HepG2 (cell line): ENCODE results near the gene TAB3. TPM values are rescaled to one million over a fixed set of nuclear protein-coding genes. Genes with fewer than 3 reads are reported as not detected.

Experiments used
- AHR ChIP-seq: IDR thresholded peaks from 2 replicates; pipeline ENCODE4 v1.6.1; 2018; ENCODE audit warnings: missing genetic modification reagents, missing compliant biosample characterization
- AKAP8 ChIP-seq: sonication (generic); formaldehyde crosslinking; IDR thresholded peaks from 2 replicates; pipeline ENCODE4 v1.5.1; 2020; ENCODE audit warnings: mild to moderate bottlenecking, missing genetic modification reagents
- ARNT2 ChIP-seq: sonication (generic); formaldehyde crosslinking; IDR thresholded peaks from 2 replicates; pipeline ENCODE4 v1.8.0; 2022; ENCODE audit warnings: mild to moderate bottlenecking, low read depth, missing genetic modification reagents, moderate library complexity
- ELF3 ChIP-seq: IDR thresholded peaks from 2 replicates; pipeline ENCODE4 v1.6.1; 2016; ENCODE audit warnings: missing genetic modification reagents, missing compliant biosample characterization
- HHEX ChIP-seq: IDR thresholded peaks from 2 replicates; pipeline ENCODE4 v1.6.1; 2016; ENCODE audit warnings: control low read depth
- IKZF1 ChIP-seq: fragments of 450-650 bp; IDR thresholded peaks from 2 replicates; pipeline ENCODE4 v1.7.1; 2016
- PCBP2 ChIP-seq: fragments of 200-400 bp; formaldehyde crosslinking; optimal IDR thresholded peaks from 2 replicates; pipeline ENCODE3; 2018; ENCODE audit warnings: low read length, low read depth; ENCODE audit not compliant: poor library complexity, severe bottlenecking
- PRDM10 ChIP-seq: sonication (generic); formaldehyde crosslinking; IDR thresholded peaks from 2 replicates; pipeline ENCODE4 v1.4.0; 2020; ENCODE audit warnings: low read depth, missing genetic modification reagents
- RFX1 ChIP-seq: fragments of 450-650 bp; IDR thresholded peaks from 2 replicates; pipeline ENCODE4 v1.6.1; 2017
- RXRB ChIP-seq: IDR thresholded peaks from 2 replicates; pipeline ENCODE4 v1.6.1; 2016; ENCODE audit warnings: borderline replicate concordance, missing genetic modification reagents, missing compliant biosample characterization
- SIN3A ChIP-seq: IDR thresholded peaks from 2 replicates; pipeline ENCODE4 v1.6.1; 2011; ENCODE audit warnings: low read depth, mild to moderate bottlenecking, control low read depth, low read length, borderline replicate concordance
- SKI ChIP-seq: fragments of 450-650 bp; IDR thresholded peaks from one replicate; pipeline ENCODE4 v1.6.1; 2018; ENCODE audit warnings: mild to moderate bottlenecking; ENCODE audit not compliant: partially characterized antibody
- TBX3 ChIP-seq: fragments of 450-650 bp; IDR thresholded peaks from 2 replicates; pipeline ENCODE4 v1.6.1; 2017; ENCODE audit warnings: antibody characterized with exemption, mild to moderate bottlenecking, inconsistent platforms, borderline replicate concordance
- ZEB1 ChIP-seq: IDR thresholded peaks from 2 replicates; pipeline ENCODE4 v1.6.1; 2012; ENCODE audit warnings: mild to moderate bottlenecking, low read depth, inconsistent platforms; ENCODE audit not compliant: insufficient replicate concordance
- ZNF20 ChIP-seq: sonication (generic); formaldehyde crosslinking; IDR thresholded peaks from 2 replicates; pipeline ENCODE4 v1.4.0; 2020; ENCODE audit warnings: mild to moderate bottlenecking, moderate library complexity, missing genetic modification reagents
- ZNF879 ChIP-seq: sonication (generic); formaldehyde crosslinking; IDR thresholded peaks from 2 replicates; pipeline ENCODE4 v1.8.1; 2023; ENCODE audit warnings: missing genetic modification reagents
- polyA plus RNA-seq, 8 experiments: library from polyadenylated mRNA; depleted of rRNA in 3 of 8; stranded (reverse) in 7 of 8; unstranded in 1 of 8; fragments of >200 nt; fragmentation: Illumina TruSeq in 4 of 8; extraction: Trizol in 4 of 8; gene quantifications; 2 replicates each; pipeline versions ENCODE4 v1.2.1 to v1.2.3, GENCODE V29; 2011 to 2016; ENCODE audit warnings: low read depth in 4 of 8, missing spikeins in 1 of 8, mixed read lengths in 1 of 8; ENCODE audit not compliant: insufficient read depth in 1 of 8
- total RNA-seq, 5 experiments: library from RNA; depleted of rRNA; stranded (reverse); fragments of >200 nt; fragmentation: Illumina TruSeq; extraction: Trizol; gene quantifications; 2 replicates each; pipeline ENCODE4 v1.2.3, GENCODE V29; 2016; ENCODE audit warnings: low read depth in 1 of 5
- TF ChIP-seq, protein P1 (sequence below): IDR thresholded peaks from 2 replicates; pipeline ENCODE4 v1.6.1; 2016; ENCODE audit warnings: low read depth
- TF ChIP-seq, protein P2 (sequence below): sonication (generic); formaldehyde crosslinking; IDR thresholded peaks from 2 replicates; pipeline ENCODE4 v1.4.0; 2020; ENCODE audit warnings: mild to moderate bottlenecking, missing genetic modification reagents
- TF ChIP-seq, protein P3 (sequence below): sonication (generic); formaldehyde crosslinking; IDR thresholded peaks from 2 replicates; pipeline ENCODE4 v1.4.0; 2020; ENCODE audit warnings: mild to moderate bottlenecking, missing genetic modification reagents, borderline replicate concordance
- TF ChIP-seq, protein P4 (sequence below): sonication (generic); formaldehyde crosslinking; IDR thresholded peaks from 2 replicates; pipeline ENCODE4 v1.4.0; 2020; ENCODE audit warnings: missing genetic modification reagents

TAB3 gene
- total and polyA plus RNA-seq, 2 of the 13 experiments (the other 11 are each of a cell fraction or from before 2014, with no cell fraction given), result 27.2 to 59.8 TPM

GRCh38 chrX:30889147-30890140, at the start of gene TAB3 (continued):
- TF ChIP-seq PCBP2, result no peak
- no peak for TF ChIP-seq SKI
- TF ChIP-seq RXRB (CRISPR knock-in tag), result no peak
- no peak for TF ChIP-seq AHR (CRISPR knock-in tag)
- TF ChIP-seq, protein P1, sequence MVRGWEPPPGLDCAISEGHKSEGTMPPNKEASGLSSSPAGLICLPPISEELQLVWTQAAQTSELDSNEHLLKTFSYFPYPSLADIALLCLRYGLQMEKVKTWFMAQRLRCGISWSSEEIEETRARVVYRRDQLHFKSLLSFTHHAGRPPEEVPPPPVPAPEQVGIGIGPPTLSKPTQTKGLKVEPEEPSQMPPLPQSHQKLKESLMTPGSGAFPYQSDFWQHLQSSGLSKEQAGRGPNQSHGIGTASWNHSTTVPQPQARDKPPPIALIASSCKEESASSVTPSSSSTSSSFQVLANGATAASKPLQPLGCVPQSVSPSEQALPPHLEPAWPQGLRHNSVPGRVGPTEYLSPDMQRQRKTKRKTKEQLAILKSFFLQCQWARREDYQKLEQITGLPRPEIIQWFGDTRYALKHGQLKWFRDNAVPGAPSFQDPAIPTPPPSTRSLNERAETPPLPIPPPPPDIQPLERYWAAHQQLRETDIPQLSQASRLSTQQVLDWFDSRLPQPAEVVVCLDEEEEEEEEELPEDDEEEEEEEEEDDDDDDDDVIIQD (CRISPR knock-in tag), result peak; percentile 81; the same call in 1 of the 2 replicates
- TF ChIP-seq ZEB1, result no peak
- peak; percentile 73 for TF ChIP-seq PRDM10 (CRISPR knock-in tag)
- no peak for TF ChIP-seq ZNF20 (CRISPR knock-in tag)
- TF ChIP-seq TBX3, result no peak
- TF ChIP-seq, protein P2, sequence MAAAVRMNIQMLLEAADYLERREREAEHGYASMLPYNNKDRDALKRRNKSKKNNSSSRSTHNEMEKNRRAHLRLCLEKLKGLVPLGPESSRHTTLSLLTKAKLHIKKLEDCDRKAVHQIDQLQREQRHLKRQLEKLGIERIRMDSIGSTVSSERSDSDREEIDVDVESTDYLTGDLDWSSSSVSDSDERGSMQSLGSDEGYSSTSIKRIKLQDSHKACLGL, result no peak
- TF ChIP-seq ZNF879 (CRISPR knock-in tag), result no peak
- peak; percentile 76; the same call in 1 of the 2 replicates for TF ChIP-seq ARNT2
- TF ChIP-seq AKAP8 (CRISPR knock-in tag), result no peak
- TF ChIP-seq RFX1, result no peak
- TF ChIP-seq, protein P3, sequence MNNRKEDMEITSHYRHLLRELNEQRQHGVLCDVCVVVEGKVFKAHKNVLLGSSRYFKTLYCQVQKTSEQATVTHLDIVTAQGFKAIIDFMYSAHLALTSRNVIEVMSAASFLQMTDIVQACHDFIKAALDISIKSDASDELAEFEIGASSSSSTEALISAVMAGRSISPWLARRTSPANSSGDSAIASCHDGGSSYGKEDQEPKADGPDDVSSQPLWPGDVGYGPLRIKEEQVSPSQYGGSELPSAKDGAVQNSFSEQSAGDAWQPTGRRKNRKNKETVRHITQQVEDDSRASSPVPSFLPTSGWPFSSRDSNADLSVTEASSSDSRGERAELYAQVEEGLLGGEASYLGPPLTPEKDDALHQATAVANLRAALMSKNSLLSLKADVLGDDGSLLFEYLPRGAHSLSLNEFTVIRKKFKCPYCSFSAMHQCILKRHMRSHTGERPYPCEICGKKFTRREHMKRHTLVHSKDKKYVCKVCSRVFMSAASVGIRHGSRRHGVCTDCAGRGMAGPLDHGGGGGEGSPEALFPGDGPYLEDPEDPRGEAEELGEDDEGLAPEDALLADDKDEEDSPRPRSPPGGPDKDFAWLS (CRISPR knock-in tag), result no peak
- no peak; the same call in 1 of the 2 replicates for TF ChIP-seq ELF3 (CRISPR knock-in tag)
- TF ChIP-seq SIN3A, result 0 out of 2 replicates have a peak, but pooled peaks have one; percentile 40
- TF ChIP-seq HHEX (CRISPR knock-in tag), result no peak
- TF ChIP-seq, protein P4, sequence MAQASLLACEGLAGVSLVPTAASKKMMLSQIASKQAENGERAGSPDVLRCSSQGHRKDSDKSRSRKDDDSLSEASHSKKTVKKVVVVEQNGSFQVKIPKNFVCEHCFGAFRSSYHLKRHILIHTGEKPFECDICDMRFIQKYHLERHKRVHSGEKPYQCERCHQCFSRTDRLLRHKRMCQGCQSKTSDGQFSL (CRISPR knock-in tag), result no peak
- TF ChIP-seq IKZF1, result no peak
